ENCODE data around the gene ANO3.

ANO3 gene

GRCh38 chr11:26477396-26477795, 145.5 kb downstream of the ANO3 start:
- Histone ChIP-seq H3K9me3 (no peaks in the 10 kb centered on the region), H3K4me3 (no peak overlapping the region), H3K27me3 (ENCODE audit: low read depth) (no peaks in the 10 kb centered on the region; the same call in 1 of the 2 replicates), H3K4me1 (peaks cover 7% of the 10 kb centered on the region), H3K36me3 (replicated peaks) (no peaks in the 10 kb centered on the region)
- in situ Hi-C loops (cut with MboI; ENCODE audit: low sequenced_read_pairs) = no loop called here
- no peak for DNase-seq (ENCODE audit: low spot score in 2 of 2)

- in situ Hi-C loops (cut with MboI; ENCODE audit: low sequenced_read_pairs) = no loop called here
- H3K4me3 ChIP-seq = no peak overlapping the region
- no peaks in the 10 kb centered on the region for H3K4me1 ChIP-seq
- no peaks in the 10 kb centered on the region for H3K36me3 ChIP-seq (replicated peaks)
- no peaks in the 10 kb centered on the region for H3K9me3 ChIP-seq
- H3K27me3 ChIP-seq (ENCODE audit: low read depth) = no peaks in the 10 kb centered on the region; the same call in 1 of the 2 replicates
- no peak for DNase-seq (ENCODE audit: low spot score in 2 of 2)
These were observed 146.8 kb downstream of the ANO3 start for GRCh38 chr11:26478710-26479109.

GRCh38 chr11:26480041-26480440, 148.1 kb downstream of the ANO3 start:
- H3K4me3 ChIP-seq = no peak overlapping the region
- H3K9me3 ChIP-seq = no peaks in the 10 kb centered on the region
- no peak for DNase-seq (ENCODE audit: low spot score in 2 of 2)
- no peaks in the 10 kb centered on the region; the same call in 1 of the 2 replicates for H3K27me3 ChIP-seq (ENCODE audit: low read depth)
- no peaks in the 10 kb centered on the region for H3K36me3 ChIP-seq (replicated peaks)
- H3K4me1 ChIP-seq = no peaks in the 10 kb centered on the region
- in situ Hi-C loops (cut with MboI; ENCODE audit: low sequenced_read_pairs) = no loop called here

- in situ Hi-C loops (cut with MboI; ENCODE audit: low sequenced_read_pairs) = no loop called here
- H3K4me3 ChIP-seq = no peak overlapping the region
These were observed 151.2 kb downstream of the ANO3 start for GRCh38 chr11:26483108-26483507.

GRCh38 chr11:26490546-26490945, 158.6 kb downstream of the ANO3 start:
- DNase-seq (ENCODE audit: low spot score in 2 of 2) = no peak
- no peak overlapping the region for H3K4me3 ChIP-seq
- H3K27me3 ChIP-seq (ENCODE audit: low read depth) = no peaks in the 10 kb centered on the region
- H3K4me1 ChIP-seq = no peaks in the 10 kb centered on the region
- H3K36me3 ChIP-seq (replicated peaks) = no peaks in the 10 kb centered on the region
- no peaks in the 10 kb centered on the region for H3K9me3 ChIP-seq
- in situ Hi-C loops (cut with MboI; ENCODE audit: low sequenced_read_pairs) = no loop called here

More at GRCh38 chr11:26483108-26483507, 151.2 kb downstream of the ANO3 start:
- Histone ChIP-seq H3K4me1 (no peaks in the 10 kb centered on the region), H3K27me3 (ENCODE audit: low read depth) (no peaks in the 10 kb centered on the region; the same call in 1 of the 2 replicates), H3K9me3 (no peaks in the 10 kb centered on the region), H3K36me3 (replicated peaks) (no peaks in the 10 kb centered on the region)
- DNase-seq (ENCODE audit: low spot score in 2 of 2) = no peak

- peak in 1 of 2 experiments; percentile 9 for DNase-seq (ENCODE audit: low spot score in 2 of 2)
- no peaks in the 10 kb centered on the region for H3K36me3 ChIP-seq (replicated peaks)
These were observed 161.7 kb downstream of the ANO3 start for GRCh38 chr11:26493616-26494015.

GRCh38 chr11:26507229-26507628, 175.3 kb downstream of the ANO3 start:
- Histone ChIP-seq H3K4me1 (no peaks in the 10 kb centered on the region), H3K9me3 (no peaks in the 10 kb centered on the region), H3K27me3 (ENCODE audit: low read depth) (no peaks in the 10 kb centered on the region; the same call in 1 of the 2 replicates), H3K36me3 (replicated peaks) (no peaks in the 10 kb centered on the region), H3K4me3 (no peak overlapping the region)
- DNase-seq (ENCODE audit: low spot score in 2 of 2) = no peak
- in situ Hi-C loops (cut with MboI; ENCODE audit: low sequenced_read_pairs) = no loop called here

More at GRCh38 chr11:26493616-26494015, 161.7 kb downstream of the ANO3 start:
- Histone ChIP-seq H3K4me3 (no peak overlapping the region), H3K27me3 (ENCODE audit: low read depth) (no peaks in the 10 kb centered on the region), H3K9me3 (no peaks in the 10 kb centered on the region), H3K4me1 (no peaks in the 10 kb centered on the region)
- in situ Hi-C loops (cut with MboI; ENCODE audit: low sequenced_read_pairs) = no loop called here

GRCh38 chr11:26510164-26510563, 178.2 kb downstream of the ANO3 start:
- peaks cover 6% of the 10 kb centered on the region; the same call in 1 of the 2 replicates for H3K27me3 ChIP-seq (ENCODE audit: low read depth)
- H3K4me3 ChIP-seq = no peak overlapping the region
- in situ Hi-C loops (cut with MboI; ENCODE audit: low sequenced_read_pairs) = no loop called here
- no peak for DNase-seq (ENCODE audit: low spot score in 2 of 2)
- no peaks in the 10 kb centered on the region for H3K9me3 ChIP-seq
- H3K36me3 ChIP-seq (replicated peaks) = no peaks in the 10 kb centered on the region
- no peaks in the 10 kb centered on the region for H3K4me1 ChIP-seq

GRCh38 chr11:26510756-26511155, 178.8 kb downstream of the ANO3 start:
- Histone ChIP-seq H3K4me3 (no peak overlapping the region), H3K9me3 (no peaks in the 10 kb centered on the region), H3K27me3 (ENCODE audit: low read depth) (peaks cover 6% of the 10 kb centered on the region; the same call in 1 of the 2 replicates), H3K36me3 (replicated peaks) (no peaks in the 10 kb centered on the region), H3K4me1 (0 out of 2 replicates have a peak, but pooled peaks cover 2% of the 10 kb centered on the region)
- in situ Hi-C loops (cut with MboI; ENCODE audit: low sequenced_read_pairs) = no loop called here
- no peak for DNase-seq (ENCODE audit: low spot score in 2 of 2)

- Histone ChIP-seq H3K4me1 (peaks cover 8% of the 10 kb centered on the region; the same call in 1 of the 2 replicates), H3K4me3 (no peak overlapping the region), H3K36me3 (replicated peaks) (no peaks in the 10 kb centered on the region), H3K27me3 (ENCODE audit: low read depth) (peaks cover 6% of the 10 kb centered on the region; the same call in 1 of the 2 replicates), H3K9me3 (no peaks in the 10 kb centered on the region)
- DNase-seq (ENCODE audit: low spot score in 2 of 2) = no peak
- in situ Hi-C loops (cut with MboI; ENCODE audit: low sequenced_read_pairs) = no loop called here
These were observed 180.3 kb downstream of the ANO3 start for GRCh38 chr11:26512196-26512595.

- in situ Hi-C loops (cut with MboI; ENCODE audit: low sequenced_read_pairs) = no loop called here
- no peak for DNase-seq (ENCODE audit: low spot score in 2 of 2)
- H3K9me3 ChIP-seq = no peaks in the 10 kb centered on the region
- peaks cover 6% of the 10 kb centered on the region; the same call in 1 of the 2 replicates for H3K27me3 ChIP-seq (ENCODE audit: low read depth)
- no peak overlapping the region for H3K4me3 ChIP-seq
- H3K4me1 ChIP-seq = peaks cover 22% of the 10 kb centered on the region
- H3K36me3 ChIP-seq (replicated peaks) = no peaks in the 10 kb centered on the region
These were observed 187.5 kb downstream of the ANO3 start for GRCh38 chr11:26519469-26519868.

GRCh38 chr11:26522912-26523610, 191.1 kb downstream of the ANO3 start:
- no peaks in the 10 kb centered on the region for H3K9me3 ChIP-seq
- peak overlapping the region; percentile 14 for H3K4me3 ChIP-seq
- in situ Hi-C loops (cut with MboI; ENCODE audit: low sequenced_read_pairs) = no loop called here
- no peaks in the 10 kb centered on the region for H3K36me3 ChIP-seq (replicated peaks)
- peak; percentile 55 to 89 for DNase-seq (ENCODE audit: low spot score in 2 of 2)
- 0 out of 2 replicates have a peak, but pooled peaks cover 2% of the 10 kb centered on the region for H3K27me3 ChIP-seq (ENCODE audit: low read depth)
- peaks cover 14% of the 10 kb centered on the region for H3K4me1 ChIP-seq

GRCh38 chr11:26527685-26528084, 195.8 kb downstream of the ANO3 start:
- no peaks in the 10 kb centered on the region for H3K9me3 ChIP-seq
- peaks cover 12% of the 10 kb centered on the region for H3K4me1 ChIP-seq
- no peak overlapping the region for H3K4me3 ChIP-seq
- in situ Hi-C loops (cut with MboI; ENCODE audit: low sequenced_read_pairs) = no loop called here
- DNase-seq (ENCODE audit: low spot score in 2 of 2) = no peak
- no peaks in the 10 kb centered on the region for H3K27me3 ChIP-seq (ENCODE audit: low read depth)
- H3K36me3 ChIP-seq (replicated peaks) = no peaks in the 10 kb centered on the region

- in situ Hi-C loops (cut with MboI; ENCODE audit: low sequenced_read_pairs) = no loop called here
- H3K4me3 ChIP-seq = no peak overlapping the region
- no peaks in the 10 kb centered on the region for H3K9me3 ChIP-seq
- H3K27me3 ChIP-seq (ENCODE audit: low read depth) = peaks cover 4% of the 10 kb centered on the region; the same call in 1 of the 2 replicates
- no peaks in the 10 kb centered on the region for H3K36me3 ChIP-seq (replicated peaks)
- no peak for DNase-seq (ENCODE audit: low spot score in 2 of 2)
- H3K4me1 ChIP-seq = no peaks in the 10 kb centered on the region
These were observed 205.4 kb downstream of the ANO3 start for GRCh38 chr11:26537341-26537740.

Data from HAP-1 (cell line).